Measurements from ENCODE around the gene PROKR1. TPM values are rescaled to one million over a fixed set of nuclear protein-coding genes. Genes with fewer than 3 reads are reported as not detected.

Gene PROKR1
- polyA plus RNA-seq, 1 donor (not counting 4 experiments of a cell fraction or from before 2014, with no cell fraction given): not detected

DNA sequence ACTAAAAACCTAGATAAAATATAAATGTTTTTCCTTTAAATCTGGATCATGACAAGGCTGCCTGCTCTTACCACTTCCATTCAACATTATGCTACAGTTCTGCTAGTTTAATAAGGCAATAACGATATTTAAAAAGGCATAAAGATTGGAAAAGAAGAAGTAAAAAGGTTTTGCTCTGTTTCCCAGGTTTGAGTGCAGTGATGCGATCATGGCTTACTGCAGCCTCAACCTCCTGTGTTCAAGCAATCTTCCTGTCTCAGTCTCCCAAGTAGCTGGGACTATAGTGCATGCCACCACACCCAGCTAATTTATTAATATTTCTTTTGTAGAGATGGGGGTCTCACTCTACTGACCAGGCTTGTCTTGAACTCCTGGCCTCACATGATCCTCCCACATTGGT, 40.8 kb downstream of the PROKR1 start:
- dilution Hi-C loops (cut with MboI; ENCODE audit: extremely low pct_ligation_motif_present, low sequenced_read_pairs): no loop called here
- Histone ChIP-seq H3K27me3 (ENCODE audit: control insufficient read depth, extremely low read depth, insufficient read depth, low read length) (no peaks in the 10 kb centered on the region), H3K27ac (ENCODE audit: control insufficient read depth, insufficient read depth, low read length) (no peak overlapping the region), H2AFZ (ENCODE audit: control insufficient read depth, low read length) (no peak overlapping the region), H4K20me1 (ENCODE audit: control insufficient read depth, extremely low read depth, insufficient read depth, low read length) (no peaks in the 10 kb centered on the region), H3K4me1 (ENCODE audit: control insufficient read depth, extremely low read depth, insufficient read depth, low read length) (no peaks in the 10 kb centered on the region), H3K9ac (ENCODE audit: control insufficient read depth, extremely low read depth, insufficient read depth, low read length) (no peak overlapping the region), H3K9me3 (ENCODE audit: control insufficient read depth, low read depth, low read length) (no peaks in the 10 kb centered on the region), H3K79me2 (ENCODE audit: control insufficient read depth, insufficient read depth, low read length) (no peaks in the 10 kb centered on the region), H3K4me2 (ENCODE audit: control insufficient read depth, extremely low read depth, insufficient read depth, low read depth, low read length) (no peak overlapping the region), H3K36me3 (ENCODE audit: control insufficient read depth in 2 of 2, extremely low read depth in 1 of 2, insufficient read depth in 2 of 2, low read length in 2 of 2) (no peaks in the 10 kb centered on the region), H3K4me3 (ENCODE audit: control insufficient read depth in 2 of 3, extremely low read depth in 1 of 3, insufficient read depth in 2 of 3, low read depth in 1 of 3, low read length in 3 of 3) (no peak overlapping the region), H3K9me1 (ENCODE audit: control insufficient read depth, extremely low read depth, insufficient read depth, low read length) (no peaks in the 10 kb centered on the region)
- TF ChIP-seq, protein P1, sequence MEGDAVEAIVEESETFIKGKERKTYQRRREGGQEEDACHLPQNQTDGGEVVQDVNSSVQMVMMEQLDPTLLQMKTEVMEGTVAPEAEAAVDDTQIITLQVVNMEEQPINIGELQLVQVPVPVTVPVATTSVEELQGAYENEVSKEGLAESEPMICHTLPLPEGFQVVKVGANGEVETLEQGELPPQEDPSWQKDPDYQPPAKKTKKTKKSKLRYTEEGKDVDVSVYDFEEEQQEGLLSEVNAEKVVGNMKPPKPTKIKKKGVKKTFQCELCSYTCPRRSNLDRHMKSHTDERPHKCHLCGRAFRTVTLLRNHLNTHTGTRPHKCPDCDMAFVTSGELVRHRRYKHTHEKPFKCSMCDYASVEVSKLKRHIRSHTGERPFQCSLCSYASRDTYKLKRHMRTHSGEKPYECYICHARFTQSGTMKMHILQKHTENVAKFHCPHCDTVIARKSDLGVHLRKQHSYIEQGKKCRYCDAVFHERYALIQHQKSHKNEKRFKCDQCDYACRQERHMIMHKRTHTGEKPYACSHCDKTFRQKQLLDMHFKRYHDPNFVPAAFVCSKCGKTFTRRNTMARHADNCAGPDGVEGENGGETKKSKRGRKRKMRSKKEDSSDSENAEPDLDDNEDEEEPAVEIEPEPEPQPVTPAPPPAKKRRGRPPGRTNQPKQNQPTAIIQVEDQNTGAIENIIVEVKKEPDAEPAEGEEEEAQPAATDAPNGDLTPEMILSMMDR (optimal IDR thresholded peaks at IDR 0.05 in 1 of 3, IDR thresholded peaks at IDR 0.05 in 1 of 3, conservative IDR thresholded peaks at IDR 0.05 in 1 of 3; ENCODE audit: extremely low read depth in 1 of 3, insufficient read depth in 2 of 3, low read length in 3 of 3): no peak
- no peak for TF ChIP-seq EZH2 (IDR thresholded peaks at IDR 0.05; ENCODE audit: low read length)
- no peak for DNase-seq (ENCODE audit: low read depth, low spot score)
- FAIRE-seq: no peak

DNA sequence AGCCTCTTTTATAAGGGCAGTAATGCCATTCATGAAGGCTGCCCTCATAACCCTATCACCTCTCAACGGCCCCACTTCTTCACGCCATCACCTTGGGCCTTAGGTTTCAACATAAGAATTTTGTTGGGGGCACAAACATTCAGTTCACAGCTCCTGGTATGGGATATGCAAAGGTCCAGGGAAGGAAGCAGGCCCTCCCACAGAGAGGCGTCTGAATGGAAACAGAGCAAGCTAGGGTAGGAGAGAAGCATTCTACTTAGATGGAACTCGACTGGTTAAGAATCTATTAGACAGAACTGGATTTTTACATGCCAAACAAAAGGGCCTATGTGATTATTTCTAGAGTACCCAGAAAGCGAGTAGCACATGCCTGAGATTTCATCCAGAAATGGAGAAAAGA, 42.8 kb downstream of the PROKR1 start:
- Histone ChIP-seq H3K27me3 (ENCODE audit: control insufficient read depth, extremely low read depth, insufficient read depth, low read length) (no peaks in the 10 kb centered on the region), H3K9me1 (ENCODE audit: control insufficient read depth, extremely low read depth, insufficient read depth, low read length) (no peaks in the 10 kb centered on the region), H4K20me1 (ENCODE audit: control insufficient read depth, extremely low read depth, insufficient read depth, low read length) (no peaks in the 10 kb centered on the region), H3K9me3 (ENCODE audit: control insufficient read depth, low read depth, low read length) (no peaks in the 10 kb centered on the region), H3K9ac (ENCODE audit: control insufficient read depth, extremely low read depth, insufficient read depth, low read length) (no peak overlapping the region), H3K4me2 (ENCODE audit: control insufficient read depth, extremely low read depth, insufficient read depth, low read depth, low read length) (no peak overlapping the region), H3K4me3 (ENCODE audit: control insufficient read depth in 2 of 3, extremely low read depth in 1 of 3, insufficient read depth in 2 of 3, low read depth in 1 of 3, low read length in 3 of 3) (no peak overlapping the region), H3K27ac (ENCODE audit: control insufficient read depth, insufficient read depth, low read length) (no peak overlapping the region), H2AFZ (ENCODE audit: control insufficient read depth, low read length) (no peak overlapping the region), H3K4me1 (ENCODE audit: control insufficient read depth, extremely low read depth, insufficient read depth, low read length) (no peaks in the 10 kb centered on the region), H3K36me3 (ENCODE audit: control insufficient read depth in 2 of 2, extremely low read depth in 1 of 2, insufficient read depth in 2 of 2, low read length in 2 of 2) (no peaks in the 10 kb centered on the region), H3K79me2 (ENCODE audit: control insufficient read depth, insufficient read depth, low read length) (no peaks in the 10 kb centered on the region)
- DNase-seq (ENCODE audit: low read depth, low spot score) (no peak), FAIRE-seq (no peak)
- dilution Hi-C loops (cut with MboI; ENCODE audit: extremely low pct_ligation_motif_present, low sequenced_read_pairs): no loop called here
- TF ChIP-seq EZH2 (IDR thresholded peaks at IDR 0.05; ENCODE audit: low read length): no peak
- TF ChIP-seq, protein P1 (optimal IDR thresholded peaks at IDR 0.05 in 1 of 3, IDR thresholded peaks at IDR 0.05 in 1 of 3, conservative IDR thresholded peaks at IDR 0.05 in 1 of 3; ENCODE audit: extremely low read depth in 1 of 3, insufficient read depth in 2 of 3, low read length in 3 of 3): no peak
